ENCODE data around the gene FOXS1.

DNA sequence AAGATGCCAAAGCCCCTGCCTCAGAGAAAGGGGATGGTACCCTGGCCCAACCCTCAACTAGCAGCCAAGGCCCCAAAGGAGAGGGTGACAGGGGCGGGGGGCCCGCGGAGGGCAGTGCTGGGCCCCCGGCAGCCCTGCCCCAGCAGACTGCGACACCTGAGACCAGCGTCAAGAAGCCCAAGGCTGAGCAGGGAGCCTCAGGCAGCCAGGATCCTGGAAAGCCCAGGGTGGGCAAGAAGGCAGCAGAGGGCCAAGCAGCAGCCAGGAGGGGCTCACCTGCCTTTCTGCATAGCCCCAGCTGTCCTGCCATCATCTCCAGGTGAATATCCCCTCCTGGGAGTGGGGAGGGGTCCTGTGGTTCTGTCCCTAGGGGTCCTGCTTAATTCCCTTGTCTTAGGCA, 25.2 kb downstream of the FOXS1 start:
- no peak for TF ChIP-seq EZH2 (IDR thresholded peaks at IDR 0.05; ENCODE audit: low read length, unreplicated experiment)
- TF ChIP-seq CTCF (conservative IDR thresholded peaks at IDR 0.05; ENCODE audit: low read depth, low read length), result no peak
